ENCODE results near the gene TTC39C. TPM values are rescaled to one million over a fixed set of nuclear protein-coding genes. Genes with fewer than 3 reads are reported as not detected.

Gene TTC39C
- total and polyA plus RNA-seq, 3 experiments from 2014 or later = 57.4 to 80.2 (median 59.5) TPM

GRCh38 chr18:24013051-24013450 lies 1.5 kb upstream of the TTC39C start:
- CTCF ChIA-PET = interaction anchor here (1.1 to 1.6 kb wide), 2 partner anchors 9 to 20 kb away, joined by 4 to 6 read pairs; no protein-coding TSS in a partner anchor
- Histone ChIP-seq H3K4me1 (ENCODE audit: insufficient read depth, low read length) (peaks cover 76% of the 10 kb centered on the region), H3K9me3 (ENCODE audit: low read length) (no peaks in the 10 kb centered on the region), H3K4me3 (ENCODE audit: low read length) (peak overlapping the region; percentile 29), H3K27ac (ENCODE audit: low read depth, low read length) (no peak overlapping the region), H3K27me3 (ENCODE audit: insufficient read depth, low read length, poor library complexity, severe bottlenecking) (no peaks in the 10 kb centered on the region), H3K36me3 (ENCODE audit: insufficient read depth, low read length) (no peaks in the 10 kb centered on the region)
- Mint-ChIP-seq H3K27me3 (peaks cover 0 to 4% of the 10 kb centered on the region in 2 donors), H3K9me3 (no peaks in the 10 kb centered on the region), H3K36me3 (peaks cover 0 to 28% (median 7%) of the 10 kb centered on the region in 3 donors), H3K4me3 (peak overlapping the region; percentile 75 to 91 (median 81)), H3K27ac (peak overlapping the region; percentile 82 to 98 (median 96)), H3K4me1 (peaks cover 76 to 78% (median 78%) of the 10 kb centered on the region in 3 donors)
- POLR2A ChIA-PET = interaction anchor here (0.5 to 1.3 kb wide), 3 partner anchors 12 to 31 kb away, joined by 3 to 6 read pairs (median 5); no protein-coding TSS in a partner anchor
- DNase-seq = no peak

GRCh38 chr18:24014986-24015638 lies 558 bp downstream of the TTC39C start:
- ChIA-PET POLR2A (interaction anchor here (0.5 to 1.7 kb wide), 8 partner anchors 13 to 151 kb away, joined by 3 to 6 read pairs (median 4); no protein-coding TSS in a partner anchor), CTCF (interaction anchor here (0.8 to 1.6 kb wide), 5 partner anchors 11 to 49 kb away, joined by 3 to 6 read pairs (median 3); no protein-coding TSS in a partner anchor)

GRCh38 chr18:24015639-24016631 lies 1.4 kb downstream of the TTC39C start:
- CTCF ChIA-PET = interaction anchor here (1.2 to 1.6 kb wide), 2 partner anchors 10 to 50 kb away, joined by 3 read pairs; no protein-coding TSS in a partner anchor
- peak overlapping the region; percentile 46 for H3K27ac ChIP-seq (ENCODE audit: low read depth, low read length)
- DNase-seq = peak in 1 of 5 donors; percentile 55
- Mint-ChIP-seq H3K36me3 (peaks cover 0 to 48% (median 10%) of the 10 kb centered on the region in 3 donors), H3K9me3 (no peaks in the 10 kb centered on the region), H3K4me1 (peaks cover 77 to 78% (median 78%) of the 10 kb centered on the region in 3 donors), H3K27me3 (peaks cover 0 to 2% of the 10 kb centered on the region in 2 donors), H3K27ac (peak overlapping the region; percentile 90 to 97 (median 94)), H3K4me3 (peak overlapping the region; percentile 95 to 99 (median 98))
- peaks cover 76% of the 10 kb centered on the region for H3K4me1 ChIP-seq (ENCODE audit: insufficient read depth, low read length)
- H3K9me3 ChIP-seq (ENCODE audit: low read length) = no peaks in the 10 kb centered on the region
- no peaks in the 10 kb centered on the region for H3K36me3 ChIP-seq (ENCODE audit: insufficient read depth, low read length)
- H3K4me3 ChIP-seq (ENCODE audit: low read length) = peak overlapping the region; percentile 80
- POLR2A ChIA-PET = interaction anchor here (0.5 to 1.7 kb wide), 5 partner anchors 12 to 152 kb away, joined by 3 to 6 read pairs (median 4); no protein-coding TSS in a partner anchor
- no peaks in the 10 kb centered on the region for H3K27me3 ChIP-seq (ENCODE audit: insufficient read depth, low read length, poor library complexity, severe bottlenecking)

More at GRCh38 chr18:24014986-24015638, 558 bp downstream of the TTC39C start:
- Mint-ChIP-seq H3K4me3 (peak overlapping the region; percentile 95 to 99 (median 98)), H3K4me1 (peaks cover 76 to 78% (median 78%) of the 10 kb centered on the region in 3 donors), H3K27ac (peak overlapping the region; percentile 90 to 97 (median 94)), H3K9me3 (no peaks in the 10 kb centered on the region), H3K36me3 (peaks cover 0 to 41% (median 10%) of the 10 kb centered on the region in 3 donors), H3K27me3 (peaks cover 0 to 2% of the 10 kb centered on the region in 2 donors)
- DNase-seq = peak; percentile 28 to 65 (median 45)
- H3K9me3 ChIP-seq (ENCODE audit: low read length) = no peaks in the 10 kb centered on the region
- no peaks in the 10 kb centered on the region for H3K27me3 ChIP-seq (ENCODE audit: insufficient read depth, low read length, poor library complexity, severe bottlenecking)
- H3K27ac ChIP-seq (ENCODE audit: low read depth, low read length) = peak overlapping the region; percentile 46
- H3K4me1 ChIP-seq (ENCODE audit: insufficient read depth, low read length) = peaks cover 76% of the 10 kb centered on the region
- peak overlapping the region; percentile 80 for H3K4me3 ChIP-seq (ENCODE audit: low read length)
- no peaks in the 10 kb centered on the region for H3K36me3 ChIP-seq (ENCODE audit: insufficient read depth, low read length)

GRCh38 chr18:24016643-24017042 lies 2.1 kb downstream of the TTC39C start:
- Mint-ChIP-seq H3K27me3 (peaks cover 0 to 2% of the 10 kb centered on the region in 2 donors), H3K36me3 (peaks cover 0 to 54% (median 10%) of the 10 kb centered on the region in 3 donors), H3K27ac (peak overlapping the region; percentile 90 to 97 (median 94)), H3K9me3 (no peaks in the 10 kb centered on the region), H3K4me1 (peaks cover 77 to 78% (median 78%) of the 10 kb centered on the region in 3 donors), H3K4me3 (peak overlapping the region; percentile 95 to 99 (median 98))
- CTCF ChIA-PET = interaction anchor here (1.6 kb wide), 2 partner anchors 25 to 51 kb away, joined by 3 read pairs; no protein-coding TSS in a partner anchor
- H3K4me3 ChIP-seq (ENCODE audit: low read length) = peak overlapping the region; percentile 80
- POLR2A ChIA-PET = interaction anchor here (1.2 kb wide), 1 partner anchor 16 kb away, joined by 4 read pairs; no protein-coding TSS in a partner anchor
- no peaks in the 10 kb centered on the region for H3K36me3 ChIP-seq (ENCODE audit: insufficient read depth, low read length)
- H3K4me1 ChIP-seq (ENCODE audit: insufficient read depth, low read length) = peaks cover 77% of the 10 kb centered on the region
- no peak for DNase-seq
- H3K9me3 ChIP-seq (ENCODE audit: low read length) = no peaks in the 10 kb centered on the region
- no peak overlapping the region for H3K27ac ChIP-seq (ENCODE audit: low read depth, low read length)
- no peaks in the 10 kb centered on the region for H3K27me3 ChIP-seq (ENCODE audit: insufficient read depth, low read length, poor library complexity, severe bottlenecking)

- Mint-ChIP-seq H3K9me3 (no peaks in the 10 kb centered on the region), H3K36me3 (peaks cover 0 to 71% (median 10%) of the 10 kb centered on the region in 3 donors), H3K4me1 (peaks cover 78 to 79% (median 78%) of the 10 kb centered on the region in 3 donors), H3K27ac (peak overlapping the region; percentile 89 to 98 (median 94)), H3K4me3 (peak overlapping the region; percentile 78 to 99 (median 95)), H3K27me3 (no peaks in the 10 kb centered on the region)
- no peaks in the 10 kb centered on the region for H3K9me3 ChIP-seq (ENCODE audit: low read length)
- CTCF ChIA-PET = no interaction called here
- peaks cover 10% of the 10 kb centered on the region for H3K36me3 ChIP-seq (ENCODE audit: insufficient read depth, low read length)
- peaks cover 77% of the 10 kb centered on the region for H3K4me1 ChIP-seq (ENCODE audit: insufficient read depth, low read length)
- H3K4me3 ChIP-seq (ENCODE audit: low read length) = peak overlapping the region; percentile 33
- peak in 1 of 5 donors; percentile 48 for DNase-seq
- H3K27me3 ChIP-seq (ENCODE audit: insufficient read depth, low read length, poor library complexity, severe bottlenecking) = no peaks in the 10 kb centered on the region
- H3K27ac ChIP-seq (ENCODE audit: low read depth, low read length) = no peak overlapping the region
- POLR2A ChIA-PET = no interaction called here
Observed at GRCh38 chr18:24018299-24018886, 3.8 kb downstream of the TTC39C start.

- CTCF ChIA-PET = no interaction called here
Observed at GRCh38 chr18:24019641-24020331, 5.2 kb downstream of the TTC39C start.

More at GRCh38 chr18:24019641-24020331, 5.2 kb downstream of the TTC39C start:
- no peak overlapping the region for H3K27ac ChIP-seq (ENCODE audit: low read depth, low read length)
- Mint-ChIP-seq H3K9me3 (no peaks in the 10 kb centered on the region), H3K27ac (peak overlapping the region; percentile 29 to 96 (median 93)), H3K4me3 (peak overlapping the region; percentile 55 to 99 (median 95)), H3K4me1 (peaks cover 86 to 92% (median 87%) of the 10 kb centered on the region in 3 donors), H3K27me3 (no peaks in the 10 kb centered on the region), H3K36me3 (peaks cover 0 to 83% (median 14%) of the 10 kb centered on the region in 3 donors)
- H3K27me3 ChIP-seq (ENCODE audit: insufficient read depth, low read length, poor library complexity, severe bottlenecking) = no peaks in the 10 kb centered on the region
- POLR2A ChIA-PET = no interaction called here
- peaks cover 83% of the 10 kb centered on the region for H3K4me1 ChIP-seq (ENCODE audit: insufficient read depth, low read length)
- peaks cover 12% of the 10 kb centered on the region for H3K36me3 ChIP-seq (ENCODE audit: insufficient read depth, low read length)
- peak; percentile 12 to 75 (median 63) for DNase-seq
- H3K4me3 ChIP-seq (ENCODE audit: low read length) = peak overlapping the region; percentile 33
- H3K9me3 ChIP-seq (ENCODE audit: low read length) = no peaks in the 10 kb centered on the region
